ENCODE data around the gene MRPL24.

The MRPL24 gene

GRCh38 chr1:156742017-156742416 lies 1.1 kb upstream of the MRPL24 start:
- no peak for TF ChIP-seq CTCF (IDR thresholded peaks at IDR 0.05)
- H3K9me3 ChIP-seq (ENCODE audit: control insufficient read depth, low read length) = no peaks in the 10 kb centered on the region
- peak overlapping the region; percentile 92 for H3K4me3 ChIP-seq (ENCODE audit: low read depth, low read length)
- no peak overlapping the region for H2AFZ ChIP-seq
- H3K4me1 ChIP-seq = peaks cover 9% of the 10 kb centered on the region
- H3K79me2 ChIP-seq = peaks cover 2% of the 10 kb centered on the region
- peak overlapping the region; percentile 92 for H3K27ac ChIP-seq
- H3K36me3 ChIP-seq (ENCODE audit: control insufficient read depth, insufficient read depth, low read length) = no peaks in the 10 kb centered on the region
- no peak overlapping the region for H3K9ac ChIP-seq
- H3K27me3 ChIP-seq (ENCODE audit: control insufficient read depth, insufficient read depth, low read length) = no peaks in the 10 kb centered on the region
- H3K4me2 ChIP-seq (ENCODE audit: low read length) = peak overlapping the region; percentile 74

GRCh38 chr1:156741481-156741983 lies 644 bp upstream of the MRPL24 start:
- Histone ChIP-seq H3K36me3 (ENCODE audit: control insufficient read depth, insufficient read depth, low read length) (no peaks in the 10 kb centered on the region), H3K79me2 (peaks cover 2% of the 10 kb centered on the region), H3K9ac (no peak overlapping the region), H3K27ac (peak overlapping the region; percentile 92), H3K4me1 (peaks cover 9% of the 10 kb centered on the region), H3K4me3 (ENCODE audit: low read depth, low read length) (peak overlapping the region; percentile 92), H3K9me3 (ENCODE audit: control insufficient read depth, low read length) (no peaks in the 10 kb centered on the region), H2AFZ (peak overlapping the region; percentile 75), H3K27me3 (ENCODE audit: control insufficient read depth, insufficient read depth, low read length) (no peaks in the 10 kb centered on the region), H3K4me2 (ENCODE audit: low read length) (peak overlapping the region; percentile 74)
- no peak for TF ChIP-seq CTCF (IDR thresholded peaks at IDR 0.05)

- no peaks in the 10 kb centered on the region for H3K27me3 ChIP-seq (ENCODE audit: control insufficient read depth, insufficient read depth, low read length)
- H3K9ac ChIP-seq = no peak overlapping the region
- peak overlapping the region; percentile 92 for H3K27ac ChIP-seq
- H3K4me1 ChIP-seq = peaks cover 4% of the 10 kb centered on the region
- peak overlapping the region; percentile 63 for H2AFZ ChIP-seq
- no peaks in the 10 kb centered on the region for H3K79me2 ChIP-seq
- no peak for TF ChIP-seq CTCF (IDR thresholded peaks at IDR 0.05)
- peak overlapping the region; percentile 79 for H3K4me2 ChIP-seq (ENCODE audit: low read length)
- peak overlapping the region; percentile 92 for H3K4me3 ChIP-seq (ENCODE audit: low read depth, low read length)
- no peaks in the 10 kb centered on the region for H3K9me3 ChIP-seq (ENCODE audit: control insufficient read depth, low read length)
- no peaks in the 10 kb centered on the region for H3K36me3 ChIP-seq (ENCODE audit: control insufficient read depth, insufficient read depth, low read length)
Measured at GRCh38 chr1:156740237-156740740, 599 bp downstream of the MRPL24 start.

GRCh38 chr1:156738916-156739315 lies 2.0 kb downstream of the MRPL24 start:
- no peaks in the 10 kb centered on the region for H3K9me3 ChIP-seq (ENCODE audit: control insufficient read depth, low read length)
- H2AFZ ChIP-seq = no peak overlapping the region
- H3K4me1 ChIP-seq = peaks cover 4% of the 10 kb centered on the region
- TF ChIP-seq CTCF (IDR thresholded peaks at IDR 0.05) = no peak
- no peaks in the 10 kb centered on the region for H3K36me3 ChIP-seq (ENCODE audit: control insufficient read depth, insufficient read depth, low read length)
- no peaks in the 10 kb centered on the region for H3K27me3 ChIP-seq (ENCODE audit: control insufficient read depth, insufficient read depth, low read length)
- H3K4me3 ChIP-seq (ENCODE audit: low read depth, low read length) = no peak overlapping the region
- no peak overlapping the region for H3K4me2 ChIP-seq (ENCODE audit: low read length)
- H3K9ac ChIP-seq = no peak overlapping the region
- no peaks in the 10 kb centered on the region for H3K79me2 ChIP-seq
- no peak overlapping the region for H3K27ac ChIP-seq

- no peak overlapping the region for H3K27ac ChIP-seq
- H3K4me2 ChIP-seq (ENCODE audit: low read length) = no peak overlapping the region
- no peaks in the 10 kb centered on the region for H3K27me3 ChIP-seq (ENCODE audit: control insufficient read depth, insufficient read depth, low read length)
- no peak for TF ChIP-seq CTCF (IDR thresholded peaks at IDR 0.05)
- H2AFZ ChIP-seq = no peak overlapping the region
- peaks cover 4% of the 10 kb centered on the region for H3K4me1 ChIP-seq
- no peaks in the 10 kb centered on the region for H3K9me3 ChIP-seq (ENCODE audit: control insufficient read depth, low read length)
- H3K79me2 ChIP-seq = no peaks in the 10 kb centered on the region
- H3K4me3 ChIP-seq (ENCODE audit: low read depth, low read length) = no peak overlapping the region
- H3K9ac ChIP-seq = no peak overlapping the region
- H3K36me3 ChIP-seq (ENCODE audit: control insufficient read depth, insufficient read depth, low read length) = no peaks in the 10 kb centered on the region
Measured at GRCh38 chr1:156738407-156738806, 2.5 kb downstream of the MRPL24 start.

Data from parathyroid adenoma (tissue), 2 donors.